GM23338 (cell line): ENCODE data around the gene TMTC4. TPM values are rescaled to one million over a fixed set of nuclear protein-coding genes. Genes with fewer than 3 reads are reported as not detected.

ENCODE experiments used
- ATAC-seq: fragments of 200-7000 bp; cut with Tn5 transposase; 3 replicates; pipeline ENCODE4 v1.9.1; 2020
- DNase-seq: peaks from one replicate; pipeline ENCODE4 v3.0.0-alpha.2; 2015; ENCODE audit warnings: low spot score
- H2AFZ ChIP-seq: fragments of 200-600 bp; sonication (generic); 2 replicates; pipeline ENCODE4 v1.8.0; 2016; ENCODE audit warnings: antibody characterized with exemption, mild to moderate bottlenecking, moderate library complexity
- H3F3A ChIP-seq: fragments of 200-600 bp; sonication (generic); replicated peaks from 2 replicates; pipeline ENCODE4 v1.8.0; 2017; ENCODE audit warnings: antibody characterized with exemption, mixed run types, low read depth
- H3K27ac ChIP-seq: fragments of 200-600 bp; sonication (generic); 2 replicates; pipeline ENCODE4 v1.6.1; 2016; ENCODE audit warnings: low read depth
- H3K27me3 ChIP-seq: fragments of 200-600 bp; sonication (generic); 2 replicates; pipeline ENCODE4 v1.8.0; 2016; ENCODE audit warnings: mild to moderate bottlenecking, mixed run types, moderate library complexity; ENCODE audit not compliant: insufficient read depth
- H3K36me3 ChIP-seq: fragments of 200-600 bp; sonication (generic); 2 replicates; pipeline ENCODE4 v1.8.0; 2016; ENCODE audit warnings: mild to moderate bottlenecking; ENCODE audit not compliant: insufficient read depth
- H3K4me1 ChIP-seq: fragments of 200-600 bp; sonication (generic); 2 replicates; pipeline ENCODE4 v1.8.0; 2016; ENCODE audit warnings: mild to moderate bottlenecking, moderate library complexity; ENCODE audit not compliant: insufficient read depth
- H3K4me2 ChIP-seq: fragments of 200-600 bp; sonication (generic); 2 replicates; pipeline ENCODE4 v1.7.1; 2017; ENCODE audit warnings: mixed run types
- H3K4me3 ChIP-seq: fragments of 200-600 bp; sonication (generic); 2 replicates; pipeline ENCODE4 v1.6.1; 2016; ENCODE audit warnings: mixed run types
- H3K79me2 ChIP-seq: fragments of 200-600 bp; sonication (generic); replicated peaks from 2 replicates; pipeline ENCODE4 v1.8.0; 2017; ENCODE audit warnings: mild to moderate bottlenecking; ENCODE audit not compliant: insufficient read depth
- H3K9me2 ChIP-seq: fragments of 200-600 bp; sonication (generic); 2 replicates; pipeline ENCODE4 v1.8.0; 2017; ENCODE audit not compliant: insufficient read depth
- H4K20me1 ChIP-seq: fragments of 200-600 bp; sonication (generic); replicated peaks from 2 replicates; pipeline ENCODE4 v1.8.0; 2017; ENCODE audit warnings: mild to moderate bottlenecking; ENCODE audit not compliant: insufficient read depth
- H3K27ac Mint-ChIP-seq: 2 replicates; pipeline ENCODE4 v1.8.0; 2020; ENCODE audit warnings: inconsistent platforms, mild to moderate bottlenecking, moderate library complexity, mixed read lengths
- H3K27me3 Mint-ChIP-seq: 3 replicates; pipeline ENCODE4 v1.8.0; 2022; ENCODE audit warnings: low read depth, mild to moderate bottlenecking, moderate library complexity, mixed read lengths, inconsistent platforms; ENCODE audit not compliant: insufficient read depth, poor library complexity
- H3K36me3 Mint-ChIP-seq: 3 replicates; pipeline ENCODE4 v1.8.0; 2021; ENCODE audit warnings: low read depth, mild to moderate bottlenecking, inconsistent platforms, moderate library complexity, mixed read lengths
- H3K4me1 Mint-ChIP-seq: 3 replicates; pipeline ENCODE4 v1.8.0; 2020; ENCODE audit warnings: mild to moderate bottlenecking, inconsistent platforms, mixed read lengths
- H3K4me3 Mint-ChIP-seq: 3 replicates; pipeline ENCODE4 v1.8.0; 2021; ENCODE audit warnings: moderate library complexity, mild to moderate bottlenecking, inconsistent platforms, mixed read lengths
- H3K9me3 Mint-ChIP-seq: 3 replicates; pipeline ENCODE4 v1.8.0; 2020; ENCODE audit warnings: moderate library complexity, mild to moderate bottlenecking, inconsistent platforms, mixed read lengths
- CREB1 ChIP-seq: fragments of 250-450 bp; sonication (Bioruptor Pico); IDR thresholded peaks from 2 replicates; pipeline ENCODE4 v1.5.0; 2020; ENCODE audit warnings: low read depth, mild to moderate bottlenecking, moderate library complexity
- EZH2 ChIP-seq: fragments of 200-600 bp; sonication (generic); IDR thresholded peaks from one replicate; pipeline ENCODE4 v1.8.0; 2017; ENCODE audit warnings: antibody characterized with exemption, mild to moderate bottlenecking, low read depth; ENCODE audit not compliant: unreplicated experiment
- EZH2phosphoT487 ChIP-seq: fragments of 200-600 bp; sonication (generic); IDR thresholded peaks from one replicate; pipeline ENCODE4 v1.8.1; 2018; ENCODE audit warnings: antibody characterized with exemption; ENCODE audit not compliant: unreplicated experiment
- JUNB ChIP-seq: IDR thresholded peaks from one replicate; pipeline ENCODE4 v1.6.1; 2016; ENCODE audit warnings: antibody characterized with exemption; ENCODE audit not compliant: unreplicated experiment
- NANOG ChIP-seq: IDR thresholded peaks from 2 replicates; pipeline ENCODE4 v1.6.1; 2016; ENCODE audit warnings: antibody characterized with exemption, borderline replicate concordance
- POLR2AphosphoS5 ChIP-seq: IDR thresholded peaks from 2 replicates; pipeline ENCODE4 v1.6.1; 2016; ENCODE audit warnings: antibody characterized with exemption, low read depth
- STAT1 ChIP-seq: IDR thresholded peaks from one replicate; pipeline ENCODE4 v1.6.1; 2016; ENCODE audit warnings: antibody characterized with exemption; ENCODE audit not compliant: unreplicated experiment
- ZNF114 ChIP-seq: fragments of 250-450 bp; sonication (Bioruptor Pico); IDR thresholded peaks from 2 replicates; pipeline ENCODE4 v1.5.0; 2020; ENCODE audit warnings: mild to moderate bottlenecking, moderate library complexity
- ZNF331 ChIP-seq: fragments of 250-450 bp; sonication (Bioruptor Pico); IDR thresholded peaks from 2 replicates; pipeline ENCODE4 v1.5.0; 2020; ENCODE audit warnings: low read depth, mild to moderate bottlenecking, moderate library complexity
- ZNF462 ChIP-seq: fragments of 250-450 bp; sonication (Bioruptor Pico); IDR thresholded peaks from 2 replicates; pipeline ENCODE4 v1.5.0; 2020; ENCODE audit warnings: mild to moderate bottlenecking, moderate library complexity
- polyA plus RNA-seq: library from polyadenylated mRNA; unstranded; fragments of >200 nt; fragmentation: Nextera tagmentation; extraction: Ambion mirVana; gene quantifications from 2 replicates; pipeline ENCODE4 v1.2.1, GENCODE V29; 2016
- total RNA-seq: library from RNA; depleted of rRNA; stranded (reverse); fragments of >200 nt; shearing (Covaris generic); gene quantifications from 2 replicates; pipeline ENCODE4 v1.2.3, GENCODE V29; 2014
- TF ChIP-seq, protein P1 (sequence below): IDR thresholded peaks from one replicate; pipeline ENCODE4 v1.6.1; 2018; ENCODE audit warnings: antibody characterized with exemption; ENCODE audit not compliant: unreplicated experiment
- TF ChIP-seq, protein P2 (sequence below), 2 experiments: fragments of 200-600 bp in 1 of 2; sonication (generic) in 1 of 2; conservative IDR thresholded peaks; 2 replicates each; pipeline versions ENCODE4 v1.5.1 to v1.6.1; 2016 to 2017; ENCODE audit warnings: antibody characterized with exemption in 2 of 2, low read depth in 2 of 2, mild to moderate bottlenecking in 2 of 2, moderate library complexity in 1 of 2
- TF ChIP-seq, protein P3 (sequence below): IDR thresholded peaks from 2 replicates; pipeline ENCODE4 v1.6.1; 2016; ENCODE audit warnings: antibody characterized with exemption

The TMTC4 gene
- total and polyA plus RNA-seq, 2 experiments from 2014 or later: 21.9 to 50.0 TPM

GRCh38 chr13:100646871-100647270 is 27.7 kb downstream of the TMTC4 start:
- ATAC-seq (no peak), DNase-seq (no peak)
- Histone ChIP-seq H3K36me3 (no peaks in the 10 kb centered on the region), H3K9me2 (no peaks in the 10 kb centered on the region), H3K4me2 (no peak overlapping the region), H3F3A (0 out of 2 replicates have a peak, but pooled peaks cover 4% of the 10 kb centered on the region), H2AFZ (no peak overlapping the region), H3K4me1 (no peaks in the 10 kb centered on the region), H3K4me3 (no peak overlapping the region), H3K79me2 (no peaks in the 10 kb centered on the region), H3K27ac (no peak overlapping the region), H4K20me1 (peaks cover 5% of the 10 kb centered on the region), H3K27me3 (no peaks in the 10 kb centered on the region)
- Mint-ChIP-seq H3K36me3 (peaks cover 25% of the 10 kb centered on the region), H3K4me1 (peaks cover 5% of the 10 kb centered on the region; the same call in 2 of the 3 replicates), H3K27me3 (peaks cover 5% of the 10 kb centered on the region), H3K27ac (no peak overlapping the region), H3K9me3 (no peaks in the 10 kb centered on the region), H3K4me3 (no peak overlapping the region)
- TF ChIP-seq ZNF114 (CRISPR knock-in tag) (no peak), CREB1 (CRISPR knock-in tag) (no peak), POLR2AphosphoS5 (no peak), NANOG (no peak), EZH2 (no peak), ZNF462 (CRISPR knock-in tag) (no peak), EZH2phosphoT487 (no peak), JUNB (no peak), ZNF331 (CRISPR knock-in tag) (no peak), STAT1 (no peak)
- TF ChIP-seq, protein P1, sequence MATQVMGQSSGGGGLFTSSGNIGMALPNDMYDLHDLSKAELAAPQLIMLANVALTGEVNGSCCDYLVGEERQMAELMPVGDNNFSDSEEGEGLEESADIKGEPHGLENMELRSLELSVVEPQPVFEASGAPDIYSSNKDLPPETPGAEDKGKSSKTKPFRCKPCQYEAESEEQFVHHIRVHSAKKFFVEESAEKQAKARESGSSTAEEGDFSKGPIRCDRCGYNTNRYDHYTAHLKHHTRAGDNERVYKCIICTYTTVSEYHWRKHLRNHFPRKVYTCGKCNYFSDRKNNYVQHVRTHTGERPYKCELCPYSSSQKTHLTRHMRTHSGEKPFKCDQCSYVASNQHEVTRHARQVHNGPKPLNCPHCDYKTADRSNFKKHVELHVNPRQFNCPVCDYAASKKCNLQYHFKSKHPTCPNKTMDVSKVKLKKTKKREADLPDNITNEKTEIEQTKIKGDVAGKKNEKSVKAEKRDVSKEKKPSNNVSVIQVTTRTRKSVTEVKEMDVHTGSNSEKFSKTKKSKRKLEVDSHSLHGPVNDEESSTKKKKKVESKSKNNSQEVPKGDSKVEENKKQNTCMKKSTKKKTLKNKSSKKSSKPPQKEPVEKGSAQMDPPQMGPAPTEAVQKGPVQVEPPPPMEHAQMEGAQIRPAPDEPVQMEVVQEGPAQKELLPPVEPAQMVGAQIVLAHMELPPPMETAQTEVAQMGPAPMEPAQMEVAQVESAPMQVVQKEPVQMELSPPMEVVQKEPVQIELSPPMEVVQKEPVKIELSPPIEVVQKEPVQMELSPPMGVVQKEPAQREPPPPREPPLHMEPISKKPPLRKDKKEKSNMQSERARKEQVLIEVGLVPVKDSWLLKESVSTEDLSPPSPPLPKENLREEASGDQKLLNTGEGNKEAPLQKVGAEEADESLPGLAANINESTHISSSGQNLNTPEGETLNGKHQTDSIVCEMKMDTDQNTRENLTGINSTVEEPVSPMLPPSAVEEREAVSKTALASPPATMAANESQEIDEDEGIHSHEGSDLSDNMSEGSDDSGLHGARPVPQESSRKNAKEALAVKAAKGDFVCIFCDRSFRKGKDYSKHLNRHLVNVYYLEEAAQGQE: no peak
- TF ChIP-seq, protein P2, sequence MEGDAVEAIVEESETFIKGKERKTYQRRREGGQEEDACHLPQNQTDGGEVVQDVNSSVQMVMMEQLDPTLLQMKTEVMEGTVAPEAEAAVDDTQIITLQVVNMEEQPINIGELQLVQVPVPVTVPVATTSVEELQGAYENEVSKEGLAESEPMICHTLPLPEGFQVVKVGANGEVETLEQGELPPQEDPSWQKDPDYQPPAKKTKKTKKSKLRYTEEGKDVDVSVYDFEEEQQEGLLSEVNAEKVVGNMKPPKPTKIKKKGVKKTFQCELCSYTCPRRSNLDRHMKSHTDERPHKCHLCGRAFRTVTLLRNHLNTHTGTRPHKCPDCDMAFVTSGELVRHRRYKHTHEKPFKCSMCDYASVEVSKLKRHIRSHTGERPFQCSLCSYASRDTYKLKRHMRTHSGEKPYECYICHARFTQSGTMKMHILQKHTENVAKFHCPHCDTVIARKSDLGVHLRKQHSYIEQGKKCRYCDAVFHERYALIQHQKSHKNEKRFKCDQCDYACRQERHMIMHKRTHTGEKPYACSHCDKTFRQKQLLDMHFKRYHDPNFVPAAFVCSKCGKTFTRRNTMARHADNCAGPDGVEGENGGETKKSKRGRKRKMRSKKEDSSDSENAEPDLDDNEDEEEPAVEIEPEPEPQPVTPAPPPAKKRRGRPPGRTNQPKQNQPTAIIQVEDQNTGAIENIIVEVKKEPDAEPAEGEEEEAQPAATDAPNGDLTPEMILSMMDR (conservative IDR thresholded peaks at IDR 0.05; ENCODE audit: low read depth in 2 of 2): no peak
- TF ChIP-seq, protein P3, sequence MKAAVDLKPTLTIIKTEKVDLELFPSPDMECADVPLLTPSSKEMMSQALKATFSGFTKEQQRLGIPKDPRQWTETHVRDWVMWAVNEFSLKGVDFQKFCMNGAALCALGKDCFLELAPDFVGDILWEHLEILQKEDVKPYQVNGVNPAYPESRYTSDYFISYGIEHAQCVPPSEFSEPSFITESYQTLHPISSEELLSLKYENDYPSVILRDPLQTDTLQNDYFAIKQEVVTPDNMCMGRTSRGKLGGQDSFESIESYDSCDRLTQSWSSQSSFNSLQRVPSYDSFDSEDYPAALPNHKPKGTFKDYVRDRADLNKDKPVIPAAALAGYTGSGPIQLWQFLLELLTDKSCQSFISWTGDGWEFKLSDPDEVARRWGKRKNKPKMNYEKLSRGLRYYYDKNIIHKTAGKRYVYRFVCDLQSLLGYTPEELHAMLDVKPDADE: no peak
